HG03196 (cell line): ENCODE results near the gene JPT2.
"Not testable (repeated sequence)": the region's sequence is repeated elsewhere in the genome, so short reads cannot be mapped to it uniquely, and the experiment has no call there.

ENCODE experiments used
- ATAC-seq: cut with Tn5 transposase; IDR thresholded peaks from one replicate; pipeline ENCODE4 v1.9.1; 2021; ENCODE audit not compliant: unreplicated experiment

JPT2 gene

GRCh38 chr16:1727651-1728624, 49.9 kb downstream of the JPT2 start:
- no peak for ATAC-seq

DNA sequence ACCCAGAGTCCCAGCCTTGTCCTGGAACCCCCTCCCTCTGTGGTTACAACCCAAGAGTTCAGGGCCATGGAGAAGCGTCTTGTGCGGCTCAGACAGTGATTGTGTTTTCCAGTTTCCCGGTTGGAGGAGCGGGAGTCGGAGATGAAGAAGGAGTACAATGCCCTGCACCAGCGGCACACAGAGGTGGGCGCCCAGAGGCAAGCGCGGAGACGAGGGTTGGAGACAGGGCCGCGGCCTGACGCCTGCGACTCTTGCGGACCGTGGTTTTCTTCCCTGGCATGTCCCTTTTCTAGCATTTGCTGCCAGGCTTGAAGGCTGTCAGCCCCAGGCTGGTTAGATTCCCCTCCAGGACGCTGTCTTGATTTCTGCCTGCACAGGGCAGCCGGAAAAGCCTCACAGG, 50.9 kb downstream of the JPT2 start:
- no peak for ATAC-seq

DNA sequence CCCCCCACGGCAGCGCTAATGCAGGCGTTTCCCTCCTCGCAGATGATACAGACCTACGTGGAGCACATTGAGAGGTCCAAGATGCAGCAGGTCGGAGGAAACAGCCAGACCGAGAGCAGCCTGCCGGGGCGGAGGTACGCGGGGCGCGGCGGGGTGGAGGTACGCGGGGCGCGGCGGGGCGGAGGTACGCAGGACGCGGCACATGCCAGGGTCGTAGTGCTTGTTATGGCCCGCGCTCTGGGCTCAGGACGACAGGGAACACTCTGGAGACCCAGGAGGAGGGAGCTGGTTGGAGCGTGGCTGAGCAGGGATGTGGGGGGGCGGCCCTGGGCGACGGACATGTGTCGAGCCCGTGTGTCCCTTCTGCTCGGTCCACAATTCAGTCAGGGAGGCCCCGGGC, 51.4 kb downstream of the JPT2 start:
- no peak for ATAC-seq

DNA sequence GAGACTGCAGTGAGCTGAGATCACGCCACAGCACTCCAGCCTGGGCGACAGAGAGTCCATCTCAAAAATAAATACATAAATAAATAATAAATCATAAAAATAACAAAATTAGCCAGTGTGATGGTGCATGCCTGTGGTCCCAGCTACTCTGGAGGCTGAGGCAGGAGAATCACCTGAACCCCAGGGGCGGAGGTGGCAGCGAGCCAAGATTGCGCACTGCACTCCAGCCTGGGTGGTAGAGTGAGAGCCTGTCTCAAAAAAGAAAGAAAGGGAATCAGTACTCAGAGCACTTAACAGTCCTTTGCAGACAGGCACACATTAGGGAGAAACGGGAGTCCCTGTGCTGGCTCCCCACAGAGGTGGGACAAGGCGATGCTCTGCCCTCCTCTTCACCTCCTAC, 53.0 kb downstream of the JPT2 start:
- ATAC-seq = no peak

DNA sequence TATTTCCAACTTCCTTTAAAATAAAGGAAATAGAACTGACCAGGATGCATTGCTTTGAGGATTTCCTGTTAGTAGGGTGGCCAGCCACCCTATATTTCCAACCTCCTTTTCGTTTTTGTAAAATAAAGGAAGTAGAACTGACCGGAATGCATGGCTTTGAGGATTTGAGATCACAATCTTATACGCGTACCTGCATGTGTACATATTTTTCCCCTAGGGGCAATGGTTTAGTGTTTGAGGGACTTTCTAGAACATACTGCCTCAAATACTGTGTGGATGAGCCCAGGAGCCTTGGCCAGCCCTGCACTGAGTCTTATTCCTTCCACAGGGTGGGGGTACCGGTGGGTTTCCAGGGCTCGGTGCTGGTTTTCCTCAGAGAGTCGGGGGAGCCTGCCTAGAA, 53.5 kb downstream of the JPT2 start:
- no peak for ATAC-seq

- no peak for ATAC-seq
Observed at GRCh38 chr16:1732071-1732470, 54.0 kb downstream of the JPT2 start.

GRCh38 chr16:1732551-1732987, 54.5 kb downstream of the JPT2 start:
- not testable (repeated sequence) for ATAC-seq

DNA sequence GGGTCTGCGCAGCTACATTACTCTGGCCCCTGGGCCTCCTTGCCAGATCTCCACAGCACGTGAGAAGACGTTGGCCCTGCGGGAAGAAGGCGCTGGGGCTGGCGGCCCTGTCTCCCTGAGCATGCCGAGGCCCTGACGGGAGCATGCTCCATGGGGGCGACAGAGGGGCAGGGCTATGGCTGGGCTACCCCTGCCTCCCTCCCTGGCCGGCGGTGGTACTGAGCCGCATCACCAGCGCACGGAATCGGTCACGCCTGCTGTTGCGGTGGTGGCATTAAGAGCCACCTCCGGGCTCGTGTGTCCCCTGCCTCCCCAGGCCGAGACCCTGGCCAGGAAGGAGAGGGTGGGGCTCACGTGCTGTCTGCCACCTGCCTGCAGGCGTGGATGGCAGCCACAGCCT, 56.0 kb downstream of the JPT2 start:
- no peak for ATAC-seq

DNA sequence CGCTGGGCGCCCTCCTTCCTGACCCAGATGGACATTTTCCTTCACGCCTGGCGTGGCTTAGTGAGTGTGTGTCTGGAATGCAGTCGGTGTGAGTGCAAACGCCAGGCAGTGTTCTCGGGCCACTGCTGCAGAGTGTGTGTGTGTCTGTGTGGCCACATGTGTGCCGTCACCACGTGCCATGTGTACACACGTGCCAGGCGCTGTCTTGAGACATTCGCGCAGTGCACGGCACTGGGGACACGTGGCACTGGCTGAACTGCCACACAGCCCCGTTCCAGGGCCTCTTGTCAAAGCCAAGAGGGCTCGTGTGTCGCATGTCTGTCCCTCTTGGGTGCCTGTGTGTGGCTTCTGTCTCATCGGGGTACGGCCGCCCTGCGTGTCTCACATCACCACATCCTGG, 56.7 kb downstream of the JPT2 start:
- no peak for ATAC-seq

- ATAC-seq = no peak
Observed at GRCh38 chr16:1740234-1740633, 62.2 kb downstream of the JPT2 start.

- ATAC-seq = no peak
Observed at GRCh38 chr16:1740781-1741490, 62.9 kb downstream of the JPT2 start.

DNA sequence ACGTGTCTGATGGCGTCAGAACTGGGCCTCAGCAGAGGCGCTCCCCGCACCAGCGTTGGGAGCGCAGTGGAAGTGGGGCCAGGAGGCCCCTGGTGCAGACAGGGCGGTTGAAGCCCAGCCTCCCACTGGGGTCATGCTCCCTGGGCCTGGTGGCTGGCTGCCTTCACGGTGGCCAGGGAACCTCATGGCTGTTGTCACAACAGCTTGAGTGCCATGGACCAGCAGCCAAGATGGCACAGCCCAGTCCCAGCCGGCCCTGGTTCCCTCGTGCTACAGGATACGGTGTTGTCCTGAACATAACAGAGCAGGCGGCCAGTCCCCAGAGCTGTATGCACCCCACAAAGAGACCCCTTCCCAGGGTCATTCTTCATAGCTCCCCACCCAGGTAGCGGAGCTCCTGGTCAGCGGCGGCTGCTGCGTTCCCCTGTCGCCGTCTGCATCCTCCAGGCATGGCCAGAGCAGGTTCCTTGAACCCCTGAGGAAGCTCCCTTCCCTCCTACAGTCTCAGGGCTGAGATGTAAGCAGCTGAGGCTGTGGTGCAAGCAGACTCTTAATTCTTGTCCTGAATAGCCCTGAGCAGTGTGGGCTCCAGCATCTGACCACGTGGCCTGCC, 63.6 kb downstream of the JPT2 start:
- no peak for ATAC-seq

- no peak for ATAC-seq
Observed at GRCh38 chr16:1743376-1744337, 65.6 kb downstream of the JPT2 start.

DNA sequence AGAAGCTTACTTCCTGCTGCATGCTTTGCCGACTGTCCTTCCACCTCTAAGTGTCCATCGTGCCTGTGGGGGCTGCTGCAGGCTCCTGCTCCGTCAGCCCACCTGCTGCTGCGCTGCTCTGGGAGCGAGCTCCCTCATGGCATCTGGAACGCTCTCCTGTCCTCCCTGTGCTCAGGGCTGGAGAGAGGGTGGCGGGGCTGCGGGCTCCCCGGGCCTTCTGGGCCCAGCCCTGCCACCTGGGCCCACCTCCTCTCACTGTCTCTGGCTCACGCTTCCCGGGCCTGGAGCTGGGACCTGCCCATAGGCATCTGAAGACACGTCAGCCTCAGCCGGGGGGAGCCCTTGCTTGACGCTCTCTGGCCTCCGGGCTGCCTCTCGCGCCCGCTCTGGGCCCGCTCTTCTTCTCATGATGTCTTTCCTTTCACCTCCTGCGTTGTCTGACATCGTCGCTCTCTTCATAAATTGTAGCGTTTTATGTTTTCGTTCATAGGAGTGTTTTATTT, 66.3 kb downstream of the JPT2 start:
- no peak for ATAC-seq

- ATAC-seq = no peak
Observed at GRCh38 chr16:1745181-1745899, 67.3 kb downstream of the JPT2 start.

DNA sequence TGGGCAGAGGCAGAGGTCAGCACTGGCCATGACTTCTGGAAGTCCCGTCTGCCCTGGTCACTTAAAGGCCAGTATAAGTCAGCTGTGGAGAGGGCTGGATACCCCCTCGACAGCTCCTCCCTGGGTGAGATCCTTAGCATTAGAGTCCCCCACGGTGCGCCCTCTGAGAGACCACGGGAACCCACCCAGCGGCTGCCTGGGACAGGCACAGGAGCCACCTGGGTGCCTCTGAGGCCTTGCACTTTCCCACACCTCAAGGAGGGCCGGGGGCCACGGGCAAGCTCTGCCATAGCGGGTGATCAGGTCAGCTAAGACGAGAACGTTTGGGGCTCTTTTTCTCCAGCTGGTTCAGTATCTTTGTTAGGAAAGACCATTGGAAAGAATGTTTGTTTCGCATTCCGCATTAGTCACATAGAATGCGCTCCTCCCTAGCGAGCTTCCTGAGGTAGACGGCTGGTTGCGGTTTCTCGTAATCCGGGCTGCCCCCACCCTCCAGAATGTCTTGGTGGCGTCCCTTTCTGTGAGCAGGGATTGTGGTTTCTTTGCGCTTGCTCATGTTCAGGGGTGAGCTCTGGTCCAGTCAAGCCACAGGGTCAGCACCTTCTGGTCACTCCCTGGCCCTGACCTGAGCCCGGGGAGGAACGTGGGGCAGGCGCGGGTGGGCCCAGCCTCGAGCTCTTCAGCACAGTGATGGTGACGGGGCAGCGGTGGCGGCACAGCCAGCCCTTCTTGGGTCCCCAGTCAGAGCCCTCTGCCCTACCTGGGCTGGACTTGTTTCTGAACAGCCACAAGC, 68.0 kb downstream of the JPT2 start:
- ATAC-seq = no peak

- ATAC-seq = no peak
Observed at GRCh38 chr16:1746693-1747195, 68.7 kb downstream of the JPT2 start.

DNA sequence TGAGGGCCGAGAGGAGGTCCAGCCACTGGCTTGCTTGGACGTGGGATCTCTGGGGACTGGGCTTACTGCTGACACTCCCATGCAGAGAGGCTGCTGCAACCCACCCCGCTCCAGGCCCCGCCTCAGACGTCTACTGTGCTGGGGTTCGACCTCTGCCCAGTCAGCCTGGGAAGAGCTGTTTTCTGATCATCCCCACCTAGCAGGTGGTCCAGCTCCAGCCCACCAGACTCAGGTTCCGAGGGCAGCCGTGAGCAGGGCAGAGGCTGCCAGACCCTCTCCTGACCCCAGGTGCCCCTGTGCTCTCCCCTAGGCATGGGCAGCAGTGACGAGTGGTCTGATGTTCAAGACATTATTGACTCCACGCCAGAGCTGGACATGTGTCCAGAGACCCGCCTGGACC, 69.9 kb downstream of the JPT2 start:
- no peak for ATAC-seq
